Vein endothelial cell (primary cell): ENCODE data around the gene LOXL1. TPM values are rescaled to one million over a fixed set of nuclear protein-coding genes. Genes with fewer than 3 reads are reported as not detected.

Source experiments
- total RNA-seq: library from RNA; depleted of rRNA; stranded (reverse); fragments of >200 nt; gene quantifications from 2 replicates; pipeline ENCODE4 v1.2.3, GENCODE V29; 2012

The LOXL1 gene, protein sequence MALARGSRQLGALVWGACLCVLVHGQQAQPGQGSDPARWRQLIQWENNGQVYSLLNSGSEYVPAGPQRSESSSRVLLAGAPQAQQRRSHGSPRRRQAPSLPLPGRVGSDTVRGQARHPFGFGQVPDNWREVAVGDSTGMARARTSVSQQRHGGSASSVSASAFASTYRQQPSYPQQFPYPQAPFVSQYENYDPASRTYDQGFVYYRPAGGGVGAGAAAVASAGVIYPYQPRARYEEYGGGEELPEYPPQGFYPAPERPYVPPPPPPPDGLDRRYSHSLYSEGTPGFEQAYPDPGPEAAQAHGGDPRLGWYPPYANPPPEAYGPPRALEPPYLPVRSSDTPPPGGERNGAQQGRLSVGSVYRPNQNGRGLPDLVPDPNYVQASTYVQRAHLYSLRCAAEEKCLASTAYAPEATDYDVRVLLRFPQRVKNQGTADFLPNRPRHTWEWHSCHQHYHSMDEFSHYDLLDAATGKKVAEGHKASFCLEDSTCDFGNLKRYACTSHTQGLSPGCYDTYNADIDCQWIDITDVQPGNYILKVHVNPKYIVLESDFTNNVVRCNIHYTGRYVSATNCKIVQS
- total RNA-seq, result 3.0 and 3.6 TPM in 2 replicates

GRCh38 chr15:73926219-73927002 is at the start of gene LOXL1:
LOXL1 (plus strand) TSS chr15:73926462; CDS start chr15:73926784, 322 bp downstream.

DNA sequence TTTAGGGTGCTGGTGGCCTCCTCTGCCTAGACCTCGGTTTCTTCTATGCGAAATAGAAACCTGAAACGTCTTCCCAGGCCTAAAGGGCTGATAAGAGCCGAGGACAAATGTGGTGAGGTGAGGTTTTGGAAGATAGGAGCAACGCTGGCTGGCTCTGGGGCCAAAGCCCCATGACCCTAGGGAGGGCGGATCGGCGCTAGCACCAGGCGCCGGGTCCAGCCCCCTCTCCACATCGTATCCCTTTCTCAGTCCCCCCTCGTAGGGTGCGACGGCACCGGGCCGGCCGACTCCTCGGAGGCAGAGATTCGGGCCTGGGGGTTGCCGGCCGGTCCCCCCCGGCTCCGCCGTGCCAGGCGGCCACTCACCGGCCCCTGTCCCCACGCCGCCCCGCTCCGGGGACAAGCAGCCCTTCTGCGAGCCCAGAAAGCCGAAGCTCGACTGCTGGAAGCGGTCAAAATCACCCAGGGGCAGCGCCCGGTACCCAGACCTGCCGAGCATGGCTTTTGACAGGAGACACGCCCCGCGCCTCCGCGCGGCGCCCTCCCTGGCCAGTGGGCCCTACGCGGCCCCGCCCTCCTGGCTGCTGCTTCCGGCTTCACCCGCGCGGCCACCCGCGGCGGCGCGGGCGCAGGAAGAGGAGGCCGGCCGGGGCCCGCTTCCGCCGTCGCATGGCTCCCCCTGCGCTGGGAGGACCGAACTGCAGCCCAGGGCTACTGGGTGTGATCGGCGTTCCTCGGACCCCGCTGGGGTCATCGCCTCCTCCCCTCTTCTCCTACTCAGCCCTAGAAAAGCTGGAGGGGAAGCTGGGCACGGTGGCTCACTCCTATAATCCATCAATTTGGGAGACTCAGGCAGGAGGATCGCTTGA is 65.7 kb downstream of the LOXL1 start, which contains the start of gene STOML1:
Gene STOML1, minus strand, starts transcription at position 570 of the 868 bp plus-strand sequence. Its CDS starts 72 bp downstream, at position 498.

DNA sequence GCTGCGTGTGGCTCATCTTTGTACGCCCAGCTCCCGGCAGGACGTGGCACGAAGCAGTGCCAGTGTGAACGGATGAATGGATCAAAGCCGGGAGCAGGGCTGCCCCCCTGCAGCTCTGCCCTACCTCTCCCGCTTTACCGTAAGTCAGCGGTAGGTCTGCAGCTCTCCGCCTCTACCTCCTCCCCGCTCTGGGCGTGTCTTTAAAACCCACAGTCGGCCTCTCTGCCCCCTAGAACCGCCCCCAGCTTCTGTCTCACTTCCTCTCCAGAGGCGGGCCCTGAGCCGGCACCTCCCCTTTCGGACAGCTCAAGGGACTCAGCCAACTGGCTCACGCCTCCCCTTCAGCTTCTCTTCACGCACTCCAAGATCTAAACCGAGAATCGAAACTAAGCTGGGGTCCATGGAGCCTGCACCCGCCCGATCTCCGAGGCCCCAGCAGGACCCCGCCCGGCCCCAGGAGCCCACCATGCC is 68.2 kb downstream of the LOXL1 start, which contains the start of gene PML:
Gene PML, plus strand, starts transcription at position 304 of the 471 bp plus-strand sequence. Its CDS starts 97 bp downstream, at position 401.

Other genes starting within 250 kb of the LOXL1 start
- gene CD276, start 242.1 kb upstream of the LOXL1 start, total RNA-seq, result 81.1 and 95.7 TPM in 2 replicates
- 0.10 and 0.65 TPM in 2 replicates for gene INSYN1, start 173.1 kb upstream of the LOXL1 start, total RNA-seq
- not detected in 2 replicates for gene TBC1D21, start 52.9 kb upstream of the LOXL1 start, total RNA-seq
- gene STOML1, start 65.8 kb downstream of the LOXL1 start, total RNA-seq, result 10.5 and 13.9 TPM in 2 replicates
- gene PML, start 68.3 kb downstream of the LOXL1 start, total RNA-seq, result 76.1 and 85.6 TPM in 2 replicates
- not detected in 2 replicates for gene GOLGA6A, start 156.1 kb downstream of the LOXL1 start, total RNA-seq
- gene ISLR2, start 204.1 kb downstream of the LOXL1 start, total RNA-seq, result not detected in 2 replicates
- under 0.01 and 0.76 TPM in 2 replicates for gene ISLR, start 247.2 kb downstream of the LOXL1 start, total RNA-seq